ENCODE measurements around the gene ABCA6.

DNA sequence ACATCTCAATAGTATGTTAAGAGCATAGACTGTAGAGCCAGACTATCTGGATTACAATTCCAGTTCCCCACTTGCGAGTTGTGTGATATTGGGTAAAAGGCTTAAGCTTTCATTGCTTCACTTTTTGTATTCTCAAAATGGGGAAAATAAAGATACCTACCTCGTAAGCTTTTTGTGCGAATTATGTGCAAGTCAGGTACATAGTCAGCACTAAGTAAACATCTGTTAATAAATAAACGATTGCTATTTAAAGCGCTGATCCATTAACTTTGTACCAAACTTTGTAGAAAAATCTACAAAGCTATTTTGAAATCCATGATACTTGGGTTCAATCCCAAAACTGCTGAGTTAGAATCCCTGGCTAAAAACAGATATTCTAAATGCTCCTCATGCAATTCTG, 19.6 kb downstream of the ABCA6 start:
- TF ChIP-seq, protein P1, sequence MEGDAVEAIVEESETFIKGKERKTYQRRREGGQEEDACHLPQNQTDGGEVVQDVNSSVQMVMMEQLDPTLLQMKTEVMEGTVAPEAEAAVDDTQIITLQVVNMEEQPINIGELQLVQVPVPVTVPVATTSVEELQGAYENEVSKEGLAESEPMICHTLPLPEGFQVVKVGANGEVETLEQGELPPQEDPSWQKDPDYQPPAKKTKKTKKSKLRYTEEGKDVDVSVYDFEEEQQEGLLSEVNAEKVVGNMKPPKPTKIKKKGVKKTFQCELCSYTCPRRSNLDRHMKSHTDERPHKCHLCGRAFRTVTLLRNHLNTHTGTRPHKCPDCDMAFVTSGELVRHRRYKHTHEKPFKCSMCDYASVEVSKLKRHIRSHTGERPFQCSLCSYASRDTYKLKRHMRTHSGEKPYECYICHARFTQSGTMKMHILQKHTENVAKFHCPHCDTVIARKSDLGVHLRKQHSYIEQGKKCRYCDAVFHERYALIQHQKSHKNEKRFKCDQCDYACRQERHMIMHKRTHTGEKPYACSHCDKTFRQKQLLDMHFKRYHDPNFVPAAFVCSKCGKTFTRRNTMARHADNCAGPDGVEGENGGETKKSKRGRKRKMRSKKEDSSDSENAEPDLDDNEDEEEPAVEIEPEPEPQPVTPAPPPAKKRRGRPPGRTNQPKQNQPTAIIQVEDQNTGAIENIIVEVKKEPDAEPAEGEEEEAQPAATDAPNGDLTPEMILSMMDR (IDR thresholded peaks at IDR 0.05; ENCODE audit: low read depth, low read length), result no peak
- no peak for TF ChIP-seq EZH2phosphoT487 (IDR thresholded peaks at IDR 0.05; ENCODE audit: low read depth)
